PFSK-1 (cell line): ENCODE results near the gene ZMAT3.

Experiments used
- POLR2AphosphoS5 ChIP-seq: IDR thresholded peaks from 2 replicates; pipeline ENCODE4 v1.6.1; 2012; ENCODE audit warnings: low read depth, mild to moderate bottlenecking, control low read depth, low read length, moderate library complexity
- TAF1 ChIP-seq: IDR thresholded peaks from 2 replicates; pipeline ENCODE4 v1.6.1; 2012; ENCODE audit warnings: low read length, control low read depth, borderline replicate concordance; ENCODE audit not compliant: insufficient read depth

- TF ChIP-seq TAF1 (no peak), POLR2AphosphoS5 (no peak)
Observed at GRCh38 chr3:178990293-178990692, 81.3 kb downstream of the ZMAT3 start.
